Erythroblast (primary cell): ENCODE measurements around the gene CYTH3.
A peak's percentile ranks its signal among the peaks of the same experiment; 100 is the strongest.
"Not testable (repeated sequence)": the region's sequence is repeated elsewhere in the genome, so short reads cannot be mapped to it uniquely, and the experiment has no call there.

Experiments
- DNase-seq, 2 experiments: peaks; one replicate each; lab custom pipeline; 2025; lab: John Stamatoyannopoulos, UW
- GATA1 ChIP-seq: IDR thresholded peaks from 2 replicates; pipeline ENCODE4 v1.6.1; 2011; ENCODE audit warnings: low read depth, mild to moderate bottlenecking, control low read depth, low read length, moderate library complexity
- POLR2A ChIP-seq: IDR thresholded peaks from 2 replicates; pipeline ENCODE4 v1.6.1; 2011; ENCODE audit warnings: mild to moderate bottlenecking, low read length

Gene CYTH3

DNA sequence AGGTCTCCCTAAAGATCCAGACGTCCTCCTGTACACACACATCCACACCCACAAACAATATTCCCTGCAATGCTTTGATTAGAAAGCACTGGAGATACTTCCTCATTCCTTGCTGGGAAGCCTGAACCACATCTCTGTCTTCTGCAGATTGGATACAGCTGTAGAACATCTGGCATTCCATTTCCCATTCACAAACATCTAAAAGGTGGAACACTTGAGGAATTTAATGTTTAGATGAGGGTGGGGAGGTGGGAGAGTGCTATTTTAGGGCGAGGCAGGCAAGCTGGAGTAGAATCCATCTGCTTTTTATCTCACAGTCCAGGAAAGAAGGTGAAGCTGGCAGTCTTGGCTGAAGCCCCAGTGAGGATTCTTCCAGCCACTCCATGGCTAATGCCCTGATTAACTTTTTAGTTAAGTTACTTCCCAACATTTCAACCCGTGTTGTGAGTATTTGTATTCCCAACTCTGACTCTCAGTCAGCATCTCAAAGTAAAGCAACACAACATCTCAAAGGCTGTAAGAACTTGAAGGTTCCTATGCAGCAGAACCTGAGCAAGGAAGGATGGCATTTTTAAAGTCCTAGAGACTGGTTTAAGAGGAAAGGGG, 46.1 kb downstream of the CYTH3 start:
- no peak for TF ChIP-seq GATA1
- TF ChIP-seq POLR2A: no peak
- no peak for DNase-seq

DNA sequence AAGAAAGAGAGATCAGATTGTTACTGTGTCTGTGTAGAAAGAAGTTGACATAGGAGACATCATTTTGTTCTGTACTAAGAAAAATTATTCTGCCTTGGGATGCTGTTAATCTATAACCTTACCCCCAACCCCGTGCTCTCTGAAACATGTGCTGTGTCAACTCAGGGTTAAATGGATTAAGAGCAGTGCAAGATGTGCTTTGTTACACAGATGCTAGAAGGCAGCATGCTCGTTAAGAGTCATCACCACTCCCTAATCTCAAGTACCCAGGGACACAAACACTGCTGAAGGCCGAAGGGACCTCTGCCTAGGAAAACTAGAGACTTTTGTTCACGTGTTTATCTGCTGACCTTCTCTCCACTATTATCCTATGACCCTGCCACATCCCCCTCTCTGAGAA, 49.0 kb downstream of the CYTH3 start:
- DNase-seq: not testable (repeated sequence)

DNA sequence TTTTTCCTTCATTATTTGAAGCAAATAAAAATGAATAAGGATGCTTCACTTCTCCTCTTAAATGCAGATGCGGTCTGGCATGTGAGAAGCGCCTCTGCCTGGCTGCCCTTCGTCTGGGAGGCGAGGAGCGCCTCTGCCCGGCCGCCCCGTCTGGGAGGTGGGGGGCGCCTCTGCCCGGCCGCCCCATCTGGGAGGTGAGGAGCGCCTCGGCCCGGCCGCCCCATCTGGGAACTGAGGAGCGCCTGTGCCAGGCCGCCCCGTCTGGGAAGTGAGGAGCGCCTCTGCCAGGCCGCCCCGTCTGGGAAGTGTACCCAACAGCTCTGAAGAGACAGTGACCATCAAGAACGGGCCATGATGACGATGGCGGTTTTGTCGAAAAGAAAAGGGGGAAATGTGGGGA, 49.4 kb downstream of the CYTH3 start:
- not testable (repeated sequence) for DNase-seq

DNA sequence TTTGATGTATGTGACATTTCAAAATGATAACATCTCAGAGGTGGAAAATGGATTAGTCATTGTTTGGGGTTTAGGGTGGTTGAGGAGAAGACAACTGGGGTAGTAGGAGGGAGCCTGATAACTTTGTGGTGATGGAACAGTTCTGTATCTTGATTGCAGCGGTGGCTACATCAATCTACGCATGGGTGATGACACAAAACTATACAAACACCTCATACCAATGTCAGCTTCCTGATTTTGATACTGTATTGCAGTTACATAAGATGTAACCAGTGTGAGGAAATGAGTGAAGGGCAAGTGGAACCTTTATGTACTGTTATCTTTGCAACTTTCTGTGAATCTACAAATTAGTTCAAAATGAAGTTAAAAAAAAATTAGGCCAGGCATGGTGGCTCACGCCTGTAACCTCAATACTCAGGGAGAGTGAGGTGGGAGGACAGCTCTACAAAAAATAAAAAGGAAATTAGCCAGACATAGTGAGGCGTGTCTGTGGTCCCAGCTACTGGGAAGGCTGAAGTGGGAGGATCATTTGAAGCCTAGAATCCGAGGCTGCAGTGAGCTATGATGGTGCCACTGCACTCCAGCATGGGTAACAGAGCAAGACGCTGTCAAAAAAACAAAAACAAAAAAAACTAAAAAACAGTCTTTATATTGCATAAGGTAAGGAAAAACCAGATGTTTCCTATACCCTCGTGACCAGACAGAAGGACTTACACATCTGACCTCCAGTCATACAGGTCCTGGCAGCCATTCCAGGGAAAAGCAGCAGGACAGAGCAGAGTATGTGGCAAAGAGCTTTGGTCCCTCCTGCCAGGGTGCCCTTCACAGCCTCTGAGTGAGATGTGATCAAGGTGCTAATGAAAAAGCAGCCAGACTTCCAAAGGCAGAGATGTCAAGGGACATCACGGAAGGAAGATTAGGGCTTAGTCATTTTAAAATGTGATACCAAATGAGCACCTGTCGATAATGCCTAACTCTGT, 50.8 kb downstream of the CYTH3 start:
- no peak for TF ChIP-seq GATA1
- TF ChIP-seq POLR2A: no peak
- peak; percentile 42 to 60 for DNase-seq

DNA sequence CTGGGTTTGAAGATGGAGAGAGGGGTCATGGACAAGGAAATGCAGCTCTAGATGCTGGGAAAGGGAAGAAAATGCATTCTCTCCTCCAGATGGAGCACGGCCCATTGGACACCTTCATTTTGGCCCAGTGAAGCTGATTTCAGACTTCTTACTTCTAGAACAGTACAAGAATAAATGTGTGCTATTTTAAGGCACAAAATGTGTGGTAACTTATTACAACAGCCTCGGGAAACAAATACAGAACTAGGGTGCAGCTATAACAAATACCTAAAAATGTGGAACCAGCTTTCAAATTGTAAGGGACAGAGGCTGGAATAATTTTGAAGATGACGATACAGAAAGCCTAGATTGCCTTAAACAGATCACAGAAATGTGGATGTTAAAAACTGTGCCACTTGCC, 54.1 kb downstream of the CYTH3 start:
- no peak for DNase-seq
- TF ChIP-seq GATA1: no peak
- TF ChIP-seq POLR2A: no peak

DNA sequence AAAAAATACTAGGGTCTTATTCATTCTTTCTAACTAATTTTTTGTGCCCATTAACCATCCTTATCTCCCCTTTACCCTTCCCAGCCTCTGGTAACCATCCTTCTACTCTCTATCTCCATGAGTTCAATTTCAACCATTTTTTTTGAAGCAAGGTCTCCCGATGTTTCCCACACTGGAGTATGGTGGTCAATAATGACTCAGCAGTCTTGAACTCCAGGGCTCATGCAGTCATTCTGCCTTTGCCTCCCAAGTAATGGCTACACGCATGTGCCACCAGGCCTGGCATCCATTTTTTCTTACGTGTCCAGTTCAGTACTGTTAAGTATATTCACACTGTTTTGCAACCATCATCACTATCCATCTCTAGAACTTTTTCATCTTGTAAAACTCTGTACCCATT, 60.4 kb downstream of the CYTH3 start:
- no peak for TF ChIP-seq POLR2A
- TF ChIP-seq GATA1: no peak
- DNase-seq: no peak

DNA sequence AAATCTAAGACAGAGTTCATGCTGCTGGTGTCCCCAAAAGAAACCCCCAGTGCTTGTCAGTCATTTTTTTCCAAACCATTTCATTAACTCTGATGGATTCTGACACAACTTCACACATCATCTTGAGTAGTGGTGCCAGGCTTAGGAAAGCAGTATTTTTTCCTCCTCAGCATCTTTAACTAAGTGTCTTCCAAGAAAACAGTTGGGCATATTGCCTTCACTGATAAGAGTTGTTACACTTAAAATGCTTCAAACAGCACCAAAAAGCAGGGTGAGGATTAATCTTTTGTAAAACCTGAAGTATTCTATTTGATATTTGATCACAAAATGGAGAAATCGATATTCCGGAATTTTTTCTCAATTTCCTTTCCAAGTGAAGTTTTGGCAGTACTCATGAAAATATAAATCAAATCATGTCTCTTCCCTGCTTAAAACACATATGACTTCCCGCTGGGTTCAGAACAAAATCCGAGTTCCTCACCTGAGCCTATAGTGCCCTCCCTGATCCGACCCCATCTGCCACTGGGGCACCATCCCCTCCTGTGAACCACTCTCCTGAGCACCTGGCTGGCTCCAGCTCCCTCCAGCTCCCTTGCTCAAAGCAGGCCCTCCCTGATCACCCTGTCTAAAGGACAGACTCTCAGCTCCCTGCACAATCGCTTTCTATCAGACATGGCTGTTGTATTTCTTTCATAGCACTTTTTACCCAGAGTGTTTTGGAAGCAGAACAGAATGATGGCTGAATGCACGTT, 61.6 kb downstream of the CYTH3 start:
- DNase-seq: no peak
- TF ChIP-seq POLR2A (no peak), GATA1 (no peak)

DNA sequence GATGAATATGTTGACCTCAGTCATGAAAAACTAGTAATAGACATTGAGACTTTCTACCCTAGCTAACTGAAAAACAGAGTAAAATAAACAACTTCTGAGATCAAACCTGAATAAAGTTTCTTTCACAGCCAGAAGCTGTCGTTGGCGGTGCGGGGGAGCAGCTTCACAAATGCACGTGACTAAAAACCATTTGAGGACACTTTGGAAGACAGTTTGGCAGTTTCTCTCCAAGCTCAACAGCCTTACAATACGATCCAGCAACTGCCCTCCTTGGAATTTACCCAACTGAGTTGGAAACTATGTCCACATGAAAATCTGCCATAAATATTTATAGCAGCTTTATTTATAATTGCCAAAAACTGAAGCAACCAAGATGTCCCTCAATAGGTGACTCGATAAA, 63.1 kb downstream of the CYTH3 start:
- no peak for DNase-seq
- TF ChIP-seq GATA1 (no peak), POLR2A (no peak)

DNA sequence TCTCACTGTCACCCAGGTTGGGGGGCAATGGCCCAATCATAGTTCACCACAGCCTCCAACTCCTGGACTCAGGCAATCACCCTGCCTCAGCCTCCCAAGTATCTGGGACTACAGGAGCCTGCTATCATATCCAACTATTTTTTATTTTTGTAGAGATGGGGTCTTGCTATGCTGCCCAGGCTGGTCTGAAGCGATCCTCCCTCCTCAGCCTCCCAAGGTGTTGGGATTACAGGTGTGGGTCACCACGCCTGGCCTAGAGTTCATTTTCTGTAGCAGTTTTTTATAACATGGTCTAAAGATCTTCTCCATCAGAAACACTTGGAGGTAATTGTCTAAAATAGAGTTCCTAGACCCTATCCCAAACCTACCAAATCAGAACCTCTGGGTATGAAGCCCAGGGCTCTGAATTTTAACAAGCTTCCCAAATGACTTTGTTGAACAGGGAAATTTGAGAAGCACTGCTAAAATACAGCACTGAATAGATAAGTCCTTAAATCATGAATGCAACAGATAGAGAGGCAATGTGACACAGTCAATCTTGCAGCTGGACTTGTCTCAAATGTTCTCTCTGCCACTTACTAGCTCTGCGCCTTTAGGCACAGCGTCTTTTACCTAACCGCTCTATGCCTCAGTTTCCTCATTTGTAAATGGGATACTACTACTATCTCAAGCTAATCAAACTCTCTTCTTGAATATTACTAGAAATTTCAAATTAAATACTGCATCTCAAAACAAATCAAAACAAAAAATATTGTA, 63.7 kb downstream of the CYTH3 start:
- TF ChIP-seq GATA1 (no peak), POLR2A (no peak)
- no peak for DNase-seq

DNA sequence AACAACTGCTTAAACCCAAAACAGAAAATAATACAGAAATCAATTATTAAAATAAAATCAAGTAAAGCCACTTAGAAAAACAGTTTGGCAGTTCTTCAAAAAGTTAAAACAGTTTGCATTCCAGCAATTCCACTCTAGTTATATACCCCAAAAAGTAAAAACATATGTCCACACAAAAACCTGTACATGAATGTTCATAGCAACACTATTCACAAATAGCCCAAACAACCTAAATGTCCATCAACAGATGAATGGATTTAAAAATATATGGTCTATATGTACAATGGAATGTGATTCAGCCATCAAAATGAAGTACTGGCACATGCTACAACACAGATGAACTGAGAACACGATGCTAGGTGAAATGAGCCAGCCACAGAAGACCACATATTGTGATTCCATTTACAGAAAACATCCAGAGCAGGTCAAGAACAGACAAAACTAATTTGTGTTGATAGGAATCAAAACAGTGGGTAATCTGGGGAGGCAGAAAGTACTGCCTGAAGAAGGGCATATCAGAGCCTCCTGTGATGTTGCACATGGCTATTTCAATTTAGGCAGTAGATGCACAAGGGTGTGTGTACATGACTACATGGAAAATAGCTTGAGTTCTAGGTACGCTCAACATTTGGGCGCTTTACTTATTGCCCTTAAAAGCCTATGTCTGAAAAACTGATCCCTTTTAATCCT, 66.3 kb downstream of the CYTH3 start:
- TF ChIP-seq GATA1 (no peak), POLR2A (no peak)
- DNase-seq: peak in 1 of 2 experiments; percentile 13

DNA sequence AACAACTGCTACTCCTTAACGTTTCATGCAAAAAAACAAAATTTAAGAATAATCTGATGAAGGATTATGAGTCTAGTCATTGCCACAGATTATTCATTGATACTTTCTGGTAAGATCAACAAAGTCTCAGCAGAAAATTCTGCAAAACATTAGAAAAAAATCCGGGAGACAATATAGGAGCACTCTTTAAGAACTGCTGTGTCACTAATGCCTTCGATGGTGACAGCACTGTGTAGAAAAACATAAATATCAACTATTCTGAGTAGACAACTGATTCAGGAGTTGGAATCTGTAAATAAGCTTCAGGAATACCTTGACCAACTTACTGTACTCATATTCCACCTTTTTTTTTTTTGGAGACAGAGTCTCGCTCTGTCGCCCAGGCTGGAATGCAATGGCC, 69.0 kb downstream of the CYTH3 start:
- no peak for TF ChIP-seq GATA1
- TF ChIP-seq POLR2A: no peak
- no peak for DNase-seq

DNA sequence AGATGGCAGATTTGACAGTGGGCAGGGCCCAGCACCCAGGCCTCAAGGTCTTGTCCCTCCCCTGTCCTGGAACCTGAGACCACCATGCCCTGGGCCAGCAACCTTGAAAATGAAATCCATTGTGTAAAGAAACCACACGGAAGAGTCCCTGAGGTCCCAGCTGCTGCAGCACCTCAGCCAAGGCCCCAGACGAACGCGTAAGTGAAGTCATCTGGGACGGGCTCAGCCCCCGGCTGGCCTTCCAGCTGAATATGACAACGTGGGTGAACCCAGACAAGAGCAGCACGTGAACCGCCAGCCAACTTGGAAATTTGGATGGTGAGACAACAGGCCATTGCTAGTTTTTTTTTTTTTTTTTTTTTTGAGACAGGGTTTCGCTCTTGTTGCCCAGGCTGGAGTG, 70.3 kb downstream of the CYTH3 start:
- no peak for DNase-seq
- no peak for TF ChIP-seq POLR2A
- TF ChIP-seq GATA1: no peak

DNA sequence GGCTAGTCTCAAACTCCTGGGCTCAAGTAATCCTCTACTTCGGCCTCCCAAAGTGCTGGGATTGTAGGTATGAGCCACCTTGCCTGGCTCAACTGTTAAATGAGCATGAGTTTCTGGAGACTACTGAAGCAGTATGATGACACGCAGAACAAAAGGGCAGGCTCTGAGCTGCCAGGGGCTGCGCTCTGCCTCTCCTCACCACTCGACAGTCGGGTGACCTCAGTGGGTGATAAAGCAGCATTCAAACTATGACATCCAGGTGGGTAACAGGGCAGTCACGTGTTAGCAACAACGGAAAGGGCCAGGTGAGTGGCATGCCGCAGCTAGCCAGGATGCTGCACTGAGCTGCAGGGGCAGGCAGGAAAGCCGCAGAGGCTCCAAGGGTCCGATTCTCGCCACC, 71.5 kb downstream of the CYTH3 start:
- no peak for DNase-seq
- TF ChIP-seq POLR2A (no peak), GATA1 (no peak)
